Measurements from ENCODE around the gene HECA.

- TF ChIP-seq CTCF (IDR thresholded peaks at IDR 0.05; ENCODE audit: control extremely low read depth in 1 of 3, insufficient read depth in 1 of 3, low read depth in 1 of 3, low read length in 3 of 3) = peak in 1 of 3 experiments; percentile 17; a peak in 1 of 4 replicates
- TF ChIP-seq FOSL1 (IDR thresholded peaks at IDR 0.05; ENCODE audit: insufficient read depth, low read depth, low read length) = no peak
- TF ChIP-seq POLR2A (IDR thresholded peaks at IDR 0.05; ENCODE audit: control extremely low read depth in 1 of 2, low read depth in 2 of 2, low read length in 2 of 2) = no peak
- no peak for TF ChIP-seq ZNF274 (IDR thresholded peaks at IDR 0.05; ENCODE audit: borderline replicate concordance, extremely low read depth, low read length)
- TF ChIP-seq BACH1 (IDR thresholded peaks at IDR 0.05; ENCODE audit: low read length) = no peak
- no peak for TF ChIP-seq KDM5A (IDR thresholded peaks at IDR 0.05; ENCODE audit: low read length)
- no peak for TF ChIP-seq SRF (IDR thresholded peaks at IDR 0.05; ENCODE audit: low read depth, low read length)
- TF ChIP-seq BRCA1 (IDR thresholded peaks at IDR 0.05; ENCODE audit: low read depth, low read length) = no peak
- TF ChIP-seq PHF8 (conservative IDR thresholded peaks at IDR 0.05; ENCODE audit: low read depth, low read length) = no peak
- no peak for TF ChIP-seq MAFK (IDR thresholded peaks at IDR 0.05; ENCODE audit: low read depth, low read length)
- no peak for TF ChIP-seq MAX (IDR thresholded peaks at IDR 0.05)
- peak in 1 of 2 experiments; percentile 26; a peak in 2 of 4 replicates for TF ChIP-seq RAD21 (IDR thresholded peaks at IDR 0.05 in 1 of 2, conservative IDR thresholded peaks at IDR 0.05 in 1 of 2; ENCODE audit: low read depth in 2 of 2, low read length in 2 of 2)
- TF ChIP-seq SUZ12 (IDR thresholded peaks at IDR 0.05; ENCODE audit: low read length) = no peak
- TF ChIP-seq POLR2AphosphoS5 (IDR thresholded peaks at IDR 0.05; ENCODE audit: low read depth, low read length) = no peak
Observed at GRCh38 chr6:139204978-139205377, 70.1 kb downstream of the HECA start.
